RKO (cell line): ENCODE results near the gene COPB1.

Source experiments
- DNase-seq: peaks from one replicate; pipeline ENCODE4 v3.0.0-alpha.2; 2016; ENCODE audit warnings: low spot score

The COPB1 gene

GRCh38 chr11:14425621-14426020 lies 74.0 kb downstream of the COPB1 start:
- DNase-seq = no peak

GRCh38 chr11:14424096-14424495 lies 75.5 kb downstream of the COPB1 start:
- DNase-seq = peak; percentile 52

GRCh38 chr11:14423633-14424032 lies 76.0 kb downstream of the COPB1 start:
- no peak for DNase-seq

- no peak for DNase-seq
Observed at GRCh38 chr11:14422814-14423182, 76.8 kb downstream of the COPB1 start.

- peak; percentile 97 for DNase-seq
Observed at GRCh38 chr11:14422052-14422813, 77.4 kb downstream of the COPB1 start.

- no peak for DNase-seq
Observed at GRCh38 chr11:14420223-14420622, 79.4 kb downstream of the COPB1 start.

- DNase-seq = peak; percentile 47
Observed at GRCh38 chr11:14418801-14419417, 80.7 kb downstream of the COPB1 start.

- no peak for DNase-seq
Observed at GRCh38 chr11:14417617-14418374, 81.8 kb downstream of the COPB1 start.

- no peak for DNase-seq
Observed at GRCh38 chr11:14417186-14417585, 82.4 kb downstream of the COPB1 start.

GRCh38 chr11:14414470-14415461 lies 84.8 kb downstream of the COPB1 start:
- DNase-seq = no peak

GRCh38 chr11:14413307-14414069 lies 86.1 kb downstream of the COPB1 start:
- DNase-seq = peak; percentile 23

GRCh38 chr11:14411818-14412217 lies 87.8 kb downstream of the COPB1 start:
- no peak for DNase-seq

GRCh38 chr11:14409891-14410290 lies 89.7 kb downstream of the COPB1 start:
- no peak for DNase-seq

- DNase-seq = no peak
Observed at GRCh38 chr11:14408612-14409011, 91.0 kb downstream of the COPB1 start.
